ENCODE measurements around the gene RPS21.
A peak's percentile ranks its signal among the peaks of the same experiment; 100 is the strongest.

RPS21 gene

GRCh38 chr20:62400021-62400420 is 13.1 kb downstream of the RPS21 start:
- no peak for DNase-seq

GRCh38 chr20:62400541-62400940 is 13.6 kb downstream of the RPS21 start:
- no peak for DNase-seq

GRCh38 chr20:62401331-62401779 is 14.5 kb downstream of the RPS21 start:
- DNase-seq, result no peak

- DNase-seq, result no peak
Observed at GRCh38 chr20:62402456-62403150, 15.7 kb downstream of the RPS21 start.

- no peak for DNase-seq
Observed at GRCh38 chr20:62403331-62403730, 16.4 kb downstream of the RPS21 start.

- DNase-seq, result no peak
Observed at GRCh38 chr20:62404112-62404665, 17.3 kb downstream of the RPS21 start.

GRCh38 chr20:62404761-62405107 is 17.8 kb downstream of the RPS21 start:
- no peak for DNase-seq

- DNase-seq, result no peak
Observed at GRCh38 chr20:62405108-62405980, 18.4 kb downstream of the RPS21 start.

GRCh38 chr20:62405981-62406513 is 19.1 kb downstream of the RPS21 start:
- DNase-seq, result no peak

- DNase-seq, result no peak
Observed at GRCh38 chr20:62406635-62407176, 19.8 kb downstream of the RPS21 start.

GRCh38 chr20:62407221-62407992 is 20.5 kb downstream of the RPS21 start, which contains the start of gene CABLES2:
CABLES2 (minus strand) TSS chr20:62407285; CDS start chr20:62407276, 9 bp downstream.
- DNase-seq, result peak; percentile 94

- no peak for DNase-seq
Observed at GRCh38 chr20:62408055-62408454, 21.2 kb downstream of the RPS21 start.

GRCh38 chr20:62408640-62409039 is 21.7 kb downstream of the RPS21 start:
- no peak for DNase-seq

GRCh38 chr20:62409086-62409853 is 22.4 kb downstream of the RPS21 start:
- DNase-seq, result no peak

GRCh38 chr20:62409931-62410745 is 23.2 kb downstream of the RPS21 start:
- peak; percentile 32 for DNase-seq

- DNase-seq, result no peak
Observed at GRCh38 chr20:62410746-62411478, 24.0 kb downstream of the RPS21 start.

GRCh38 chr20:62411479-62412193 is 24.7 kb downstream of the RPS21 start:
- no peak for DNase-seq

GRCh38 chr20:62412194-62413024 is 25.5 kb downstream of the RPS21 start:
- DNase-seq, result no peak
